B cell (primary cell): Measurements from ENCODE around the gene CDKN3.

Experiments
- EZH2 ChIP-seq: IDR thresholded peaks from 2 replicates; pipeline ENCODE4 v1.6.1; 2012; ENCODE audit warnings: borderline replicate concordance, low read depth, mild to moderate bottlenecking, moderate library complexity, low read length; ENCODE audit not compliant: insufficient read depth, poor library complexity, severe bottlenecking
- TF ChIP-seq, protein P1 (sequence below): fragments of 200-600 bp; IDR thresholded peaks from one replicate; pipeline ENCODE4 v1.8.0; 2022; ENCODE audit warnings: antibody characterized with exemption, mild to moderate bottlenecking

DNA sequence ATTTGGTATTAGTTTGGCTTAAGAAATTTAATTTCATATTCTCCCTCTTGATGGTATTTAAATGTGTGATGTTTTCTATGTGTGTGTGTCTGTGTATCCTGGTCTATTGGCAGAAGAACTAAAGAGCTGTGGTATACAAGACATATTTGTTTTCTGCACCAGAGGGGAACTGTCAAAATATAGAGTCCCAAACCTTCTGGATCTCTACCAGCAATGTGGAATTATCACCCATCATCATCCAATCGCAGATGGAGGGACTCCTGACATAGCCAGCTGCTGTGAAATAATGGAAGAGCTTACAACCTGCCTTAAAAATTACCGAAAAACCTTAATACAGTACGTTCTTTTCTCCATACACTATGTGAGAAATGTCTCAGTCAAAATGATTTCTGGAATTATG is 14.6 kb downstream of the CDKN3 start:
- TF ChIP-seq, protein P1, sequence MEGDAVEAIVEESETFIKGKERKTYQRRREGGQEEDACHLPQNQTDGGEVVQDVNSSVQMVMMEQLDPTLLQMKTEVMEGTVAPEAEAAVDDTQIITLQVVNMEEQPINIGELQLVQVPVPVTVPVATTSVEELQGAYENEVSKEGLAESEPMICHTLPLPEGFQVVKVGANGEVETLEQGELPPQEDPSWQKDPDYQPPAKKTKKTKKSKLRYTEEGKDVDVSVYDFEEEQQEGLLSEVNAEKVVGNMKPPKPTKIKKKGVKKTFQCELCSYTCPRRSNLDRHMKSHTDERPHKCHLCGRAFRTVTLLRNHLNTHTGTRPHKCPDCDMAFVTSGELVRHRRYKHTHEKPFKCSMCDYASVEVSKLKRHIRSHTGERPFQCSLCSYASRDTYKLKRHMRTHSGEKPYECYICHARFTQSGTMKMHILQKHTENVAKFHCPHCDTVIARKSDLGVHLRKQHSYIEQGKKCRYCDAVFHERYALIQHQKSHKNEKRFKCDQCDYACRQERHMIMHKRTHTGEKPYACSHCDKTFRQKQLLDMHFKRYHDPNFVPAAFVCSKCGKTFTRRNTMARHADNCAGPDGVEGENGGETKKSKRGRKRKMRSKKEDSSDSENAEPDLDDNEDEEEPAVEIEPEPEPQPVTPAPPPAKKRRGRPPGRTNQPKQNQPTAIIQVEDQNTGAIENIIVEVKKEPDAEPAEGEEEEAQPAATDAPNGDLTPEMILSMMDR: no peak
- TF ChIP-seq EZH2: no peak
